ENCODE results near the gene PRPF40B.

Gene PRPF40B

DNA sequence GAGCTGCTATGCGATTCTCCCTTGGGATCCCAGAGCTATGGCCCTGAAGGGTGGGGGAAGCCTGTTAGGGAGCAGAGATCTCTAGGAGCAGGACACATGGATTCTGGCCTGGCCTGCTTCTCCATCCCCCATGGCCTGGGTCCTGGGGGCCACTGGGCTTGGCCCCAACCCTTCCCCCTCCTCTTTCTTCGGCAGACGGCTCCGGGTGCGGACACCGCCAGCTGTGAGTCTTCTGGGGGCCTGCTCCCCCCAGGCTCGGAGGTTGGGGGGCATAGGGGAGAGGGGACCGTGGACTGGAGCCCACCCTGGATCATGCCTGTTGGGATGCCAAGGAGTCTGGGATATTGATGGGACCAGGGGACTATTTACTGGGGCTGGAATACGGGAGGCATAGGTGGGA, 9.0 kb downstream of the PRPF40B start:
- H3K4me3 ChIP-seq (replicated peaks; ENCODE audit: low read depth, low read length): no peak overlapping the region
- DNase-seq (ENCODE audit: low read depth): no peak
- TF ChIP-seq, protein P1, sequence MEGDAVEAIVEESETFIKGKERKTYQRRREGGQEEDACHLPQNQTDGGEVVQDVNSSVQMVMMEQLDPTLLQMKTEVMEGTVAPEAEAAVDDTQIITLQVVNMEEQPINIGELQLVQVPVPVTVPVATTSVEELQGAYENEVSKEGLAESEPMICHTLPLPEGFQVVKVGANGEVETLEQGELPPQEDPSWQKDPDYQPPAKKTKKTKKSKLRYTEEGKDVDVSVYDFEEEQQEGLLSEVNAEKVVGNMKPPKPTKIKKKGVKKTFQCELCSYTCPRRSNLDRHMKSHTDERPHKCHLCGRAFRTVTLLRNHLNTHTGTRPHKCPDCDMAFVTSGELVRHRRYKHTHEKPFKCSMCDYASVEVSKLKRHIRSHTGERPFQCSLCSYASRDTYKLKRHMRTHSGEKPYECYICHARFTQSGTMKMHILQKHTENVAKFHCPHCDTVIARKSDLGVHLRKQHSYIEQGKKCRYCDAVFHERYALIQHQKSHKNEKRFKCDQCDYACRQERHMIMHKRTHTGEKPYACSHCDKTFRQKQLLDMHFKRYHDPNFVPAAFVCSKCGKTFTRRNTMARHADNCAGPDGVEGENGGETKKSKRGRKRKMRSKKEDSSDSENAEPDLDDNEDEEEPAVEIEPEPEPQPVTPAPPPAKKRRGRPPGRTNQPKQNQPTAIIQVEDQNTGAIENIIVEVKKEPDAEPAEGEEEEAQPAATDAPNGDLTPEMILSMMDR (IDR thresholded peaks at IDR 0.05; ENCODE audit: low read length, missing control alignments): no peak

DNA sequence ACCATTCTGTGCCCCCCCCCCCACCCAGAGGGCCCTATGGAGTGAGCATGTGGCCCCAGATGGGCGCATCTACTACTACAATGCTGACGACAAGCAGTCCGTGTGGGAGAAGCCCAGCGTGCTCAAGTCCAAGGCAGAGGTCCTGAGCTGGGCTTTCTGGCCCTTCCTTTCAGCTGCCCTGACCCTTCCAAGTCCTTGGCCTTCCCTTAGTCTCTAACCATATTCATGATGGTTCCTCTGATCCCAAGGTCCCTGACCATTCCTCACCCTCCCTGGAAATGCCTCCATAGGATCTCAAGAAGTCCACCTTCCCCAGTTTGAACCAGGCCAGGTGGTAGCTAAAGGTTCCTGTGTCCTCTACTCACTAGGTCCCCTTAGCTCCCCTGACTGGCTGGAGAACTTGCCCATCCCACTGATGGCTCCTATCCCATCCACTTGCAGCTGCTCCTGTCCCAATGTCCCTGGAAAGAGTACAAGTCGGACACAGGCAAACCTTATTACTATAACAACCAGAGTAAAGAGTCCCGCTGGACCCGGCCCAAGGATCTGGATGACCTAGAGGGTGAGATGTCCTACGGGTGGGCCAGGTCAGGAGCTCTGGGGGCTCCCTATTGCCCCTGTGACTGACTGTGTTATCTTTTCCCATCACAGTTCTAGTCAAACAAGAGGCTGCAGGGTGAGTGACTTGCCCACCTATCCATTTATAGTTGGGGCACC, 9.8 kb downstream of the PRPF40B start:
- TF ChIP-seq, protein P1 (IDR thresholded peaks at IDR 0.05; ENCODE audit: low read length, missing control alignments): no peak
- H3K4me3 ChIP-seq (replicated peaks; ENCODE audit: low read depth, low read length): no peak overlapping the region
- no peak for DNase-seq (ENCODE audit: low read depth)

GRCh38 chr12:49633703-49634345, 10.5 kb downstream of the PRPF40B start:
- TF ChIP-seq, protein P1 (IDR thresholded peaks at IDR 0.05; ENCODE audit: low read length, missing control alignments): no peak
- no peak overlapping the region for H3K4me3 ChIP-seq (replicated peaks; ENCODE audit: low read depth, low read length)
- no peak for DNase-seq (ENCODE audit: low read depth)

GRCh38 chr12:49635036-49635435, 11.7 kb downstream of the PRPF40B start:
- H3K4me3 ChIP-seq (replicated peaks; ENCODE audit: low read depth, low read length): no peak overlapping the region
- TF ChIP-seq, protein P1 (IDR thresholded peaks at IDR 0.05; ENCODE audit: low read length, missing control alignments): no peak
- DNase-seq (ENCODE audit: low read depth): no peak

DNA sequence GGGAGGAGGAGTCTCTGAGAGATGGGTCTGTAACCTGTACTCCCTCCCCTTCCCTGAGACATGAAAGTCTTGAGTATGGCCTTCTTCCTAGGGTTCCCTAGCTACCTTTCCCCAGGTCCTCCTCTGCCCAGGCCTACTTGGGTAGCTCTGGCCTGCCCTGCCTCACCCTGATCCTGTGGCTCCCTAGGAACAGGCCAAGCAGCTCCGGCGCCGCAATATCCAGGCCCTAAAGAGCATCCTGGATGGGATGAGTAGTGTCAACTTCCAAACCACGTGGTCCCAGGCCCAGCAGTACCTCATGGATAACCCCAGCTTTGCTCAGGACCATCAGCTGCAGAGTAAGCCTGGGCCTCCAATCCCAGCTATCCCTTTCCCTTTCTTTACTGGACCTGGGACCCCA, 12.3 kb downstream of the PRPF40B start:
- H3K4me3 ChIP-seq (replicated peaks; ENCODE audit: low read depth, low read length): no peak overlapping the region
- TF ChIP-seq, protein P1 (IDR thresholded peaks at IDR 0.05; ENCODE audit: low read length, missing control alignments): no peak
- no peak for DNase-seq (ENCODE audit: low read depth)

DNA sequence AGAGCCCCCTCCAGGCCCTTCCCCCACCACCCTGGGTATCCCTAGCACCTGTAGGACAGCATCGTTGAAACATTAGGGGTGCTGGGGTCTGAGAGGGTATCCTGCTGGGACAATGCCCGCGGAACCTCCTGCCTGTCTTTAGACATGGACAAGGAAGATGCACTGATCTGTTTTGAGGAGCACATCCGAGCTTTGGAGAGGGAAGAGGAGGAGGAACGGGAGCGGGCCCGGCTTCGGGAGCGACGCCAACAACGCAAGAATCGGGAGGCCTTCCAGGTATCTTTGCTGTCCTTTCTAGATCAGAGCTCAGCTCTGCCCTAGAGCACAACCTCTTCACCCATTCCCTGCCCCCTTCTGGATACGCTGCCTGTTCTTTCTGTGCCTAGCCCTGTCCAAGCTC, 13.2 kb downstream of the PRPF40B start:
- TF ChIP-seq, protein P1 (IDR thresholded peaks at IDR 0.05; ENCODE audit: low read length, missing control alignments): no peak
- no peak for DNase-seq (ENCODE audit: low read depth)
- no peak overlapping the region for H3K4me3 ChIP-seq (replicated peaks; ENCODE audit: low read depth, low read length)

Measured in fibroblast of pulmonary artery (primary cell).